Ishikawa (cell line): ENCODE measurements around the gene HMOX1.

ENCODE experiments used
- CEBPB ChIP-seq: IDR thresholded peaks from 2 replicates; pipeline ENCODE4 v1.6.1; 2012
- CREB1 ChIP-seq: IDR thresholded peaks from 2 replicates; pipeline ENCODE4 v1.6.1; 2012; ENCODE audit warnings: low read depth
- EGR1 ChIP-seq: IDR thresholded peaks from 2 replicates; pipeline ENCODE4 v1.6.1; 2012
- EP300 ChIP-seq: IDR thresholded peaks from 2 replicates; pipeline ENCODE4 v1.6.1; 2012; ENCODE audit warnings: borderline replicate concordance
- FOXM1 ChIP-seq: IDR thresholded peaks from 2 replicates; pipeline ENCODE4 v1.6.1; 2012; ENCODE audit warnings: low read depth, borderline replicate concordance
- MAX ChIP-seq: IDR thresholded peaks from 2 replicates; pipeline ENCODE4 v1.6.1; 2012
- NFIC ChIP-seq: IDR thresholded peaks from 2 replicates; pipeline ENCODE4 v1.6.1; 2012
- RAD21 ChIP-seq: IDR thresholded peaks from 2 replicates; pipeline ENCODE4 v1.6.1; 2012; ENCODE audit warnings: low read depth
- REST ChIP-seq: IDR thresholded peaks from 2 replicates; pipeline ENCODE4 v1.6.1; 2012; ENCODE audit warnings: low read depth, mild to moderate bottlenecking
- TCF12 ChIP-seq: IDR thresholded peaks from 2 replicates; pipeline ENCODE4 v1.6.1; 2012; ENCODE audit warnings: low read depth
- TEAD4 ChIP-seq: IDR thresholded peaks from 2 replicates; pipeline ENCODE4 v1.6.1; 2012
- USF1 ChIP-seq: IDR thresholded peaks from 2 replicates; pipeline ENCODE4 v1.6.1; 2012
- YY1 ChIP-seq: IDR thresholded peaks from 2 replicates; pipeline ENCODE4 v1.6.1; 2012; ENCODE audit warnings: low read depth
- ZBTB7A ChIP-seq: IDR thresholded peaks from 2 replicates; pipeline ENCODE4 v1.6.1; 2012; ENCODE audit warnings: low read depth

DNA sequence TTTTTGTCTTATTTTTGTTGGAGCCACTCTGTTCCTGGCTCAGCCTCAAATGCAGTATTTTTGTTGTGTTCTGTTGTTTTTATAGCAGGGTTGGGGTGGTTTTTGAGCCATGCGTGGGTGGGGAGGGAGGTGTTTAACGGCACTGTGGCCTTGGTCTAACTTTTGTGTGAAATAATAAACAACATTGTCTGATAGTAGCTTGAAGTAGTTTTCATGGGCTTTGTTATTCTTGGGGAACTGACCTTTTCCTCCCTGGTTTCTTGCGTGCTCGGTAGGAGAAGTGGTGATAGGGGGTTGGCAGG is 13.1 kb downstream of the HMOX1 start:
- TF ChIP-seq TCF12 (no peak), REST (no peak), MAX (no peak), FOXM1 (no peak), RAD21 (no peak), CEBPB (no peak), YY1 (no peak), TEAD4 (no peak), NFIC (no peak), EP300 (no peak), EGR1 (no peak), ZBTB7A (no peak), USF1 (no peak), CREB1 (no peak)
